SK-N-SH treated with all-trans-retinoic acid at 6 μM for 48 hours (cell line): ENCODE results near the gene PEX16.
A peak's percentile ranks its signal among the peaks of the same experiment; 100 is the strongest.

ENCODE experiments used
- ATAC-seq: fragments of 200-7000 bp; cut with Tn5 transposase; 3 replicates; pipeline ENCODE4 v1.9.1; 2020; ENCODE audit warnings: mild to moderate bottlenecking, moderate library complexity
- ARNTL ChIP-seq: fragments of 450-650 bp; formaldehyde crosslinking; IDR thresholded peaks from 2 replicates; pipeline ENCODE4 v1.5.0; 2020; ENCODE audit warnings: low read depth, mild to moderate bottlenecking, moderate library complexity, borderline replicate concordance
- BACH2 ChIP-seq: fragments of 250-450 bp; sonication (Bioruptor Pico); IDR thresholded peaks from 2 replicates; pipeline ENCODE4 v1.9.0; 2021; ENCODE audit warnings: mild to moderate bottlenecking, borderline replicate concordance
- CREB5 ChIP-seq: fragments of 250-450 bp; sonication (Bioruptor Pico); IDR thresholded peaks from 2 replicates; pipeline ENCODE4 v1.5.1; 2020; ENCODE audit warnings: low read depth, mild to moderate bottlenecking, moderate library complexity
- CSDC2 ChIP-seq: fragments of 250-450 bp; sonication (Bioruptor Pico); IDR thresholded peaks from 2 replicates; pipeline ENCODE4 v1.5.0; 2020; ENCODE audit warnings: mild to moderate bottlenecking, moderate library complexity
- CSRNP3 ChIP-seq: fragments of 250-450 bp; sonication (Bioruptor Pico); IDR thresholded peaks from 2 replicates; pipeline ENCODE4 v1.5.1; 2021; ENCODE audit warnings: mild to moderate bottlenecking, moderate library complexity
- ESRRG ChIP-seq: fragments of 250-450 bp; sonication (Bioruptor Pico); IDR thresholded peaks from 2 replicates; pipeline ENCODE4 v1.6.1; 2021; ENCODE audit warnings: mild to moderate bottlenecking
- GLIS3 ChIP-seq: fragments of 250-450 bp; sonication (Bioruptor Pico); IDR thresholded peaks from 2 replicates; pipeline ENCODE4 v1.5.0; 2020; ENCODE audit warnings: mild to moderate bottlenecking, moderate library complexity
- ISL1 ChIP-seq: fragments of 250-450 bp; sonication (Bioruptor Pico); IDR thresholded peaks from 2 replicates; pipeline ENCODE4 v2.1.2; 2022; ENCODE audit warnings: mild to moderate bottlenecking, moderate library complexity
- PATZ1 ChIP-seq: fragments of 250-450 bp; sonication (Bioruptor Pico); IDR thresholded peaks from 2 replicates; pipeline ENCODE4 v1.8.0; 2020; ENCODE audit warnings: mild to moderate bottlenecking, moderate library complexity, borderline replicate concordance
- POU6F1 ChIP-seq: fragments of 250-450 bp; sonication (Bioruptor Pico); IDR thresholded peaks from 2 replicates; pipeline ENCODE4 v1.8.0; 2021; ENCODE audit warnings: low read depth, mild to moderate bottlenecking, moderate library complexity, borderline replicate concordance
- PPARA ChIP-seq: fragments of 250-450 bp; sonication (Bioruptor Pico); IDR thresholded peaks from 2 replicates; pipeline ENCODE4 v1.5.0; 2020; ENCODE audit warnings: mild to moderate bottlenecking, borderline replicate concordance
- RARB ChIP-seq: fragments of 250-450 bp; sonication (Bioruptor Pico); IDR thresholded peaks from 2 replicates; pipeline ENCODE4 v1.8.0; 2021; ENCODE audit warnings: mild to moderate bottlenecking, moderate library complexity
- SNAI2 ChIP-seq: fragments of 250-450 bp; sonication (Bioruptor Pico); IDR thresholded peaks from 2 replicates; pipeline ENCODE4 v1.5.0; 2020; ENCODE audit warnings: mild to moderate bottlenecking, moderate library complexity
- TOX ChIP-seq: fragments of 250-450 bp; sonication (Bioruptor Pico); IDR thresholded peaks from 2 replicates; pipeline ENCODE4 v1.8.0; 2021; ENCODE audit warnings: mild to moderate bottlenecking, moderate library complexity, borderline replicate concordance
- TSHZ2 ChIP-seq: fragments of 250-450 bp; sonication (Bioruptor Pico); IDR thresholded peaks from 2 replicates; pipeline ENCODE4 v1.5.0; 2020; ENCODE audit warnings: mild to moderate bottlenecking, moderate library complexity
- ZC3H10 ChIP-seq: fragments of 250-450 bp; sonication (Bioruptor Pico); IDR thresholded peaks from 2 replicates; pipeline ENCODE4 v1.5.1; 2021; ENCODE audit warnings: mild to moderate bottlenecking, moderate library complexity
- ZFP3 ChIP-seq: fragments of 250-450 bp; sonication (Bioruptor Pico); IDR thresholded peaks from 2 replicates; pipeline ENCODE4 v1.5.0; 2020; ENCODE audit warnings: mild to moderate bottlenecking, moderate library complexity
- ZNF70 ChIP-seq: fragments of 450-650 bp; formaldehyde crosslinking; IDR thresholded peaks from 2 replicates; pipeline ENCODE4 v1.5.0; 2020; ENCODE audit warnings: mild to moderate bottlenecking, moderate library complexity
- ZNF8 ChIP-seq: fragments of 450-650 bp; formaldehyde crosslinking; IDR thresholded peaks from 2 replicates; pipeline ENCODE4 v1.5.0; 2020; ENCODE audit warnings: mild to moderate bottlenecking, moderate library complexity

PEX16 gene

GRCh38 chr11:45919806-45920530, 2.3 kb upstream of the PEX16 start:
- ATAC-seq = no peak

GRCh38 chr11:45918962-45919675, 1.4 kb upstream of the PEX16 start:
- ATAC-seq = no peak
- no peak for TF ChIP-seq GLIS3
- TF ChIP-seq PATZ1 = no peak
- no peak for TF ChIP-seq RARB (CRISPR knock-in tag)
- TF ChIP-seq ZFP3 (CRISPR knock-in tag) = no peak
- no peak for TF ChIP-seq BACH2
- no peak for TF ChIP-seq PPARA (CRISPR knock-in tag)
- TF ChIP-seq ZNF70 (CRISPR knock-in tag) = no peak

More at GRCh38 chr11:45919806-45920530, 2.3 kb upstream of the PEX16 start:
- no peak for TF ChIP-seq CSRNP3 (CRISPR knock-in tag)
- TF ChIP-seq ZNF8 (CRISPR knock-in tag) = no peak
- TF ChIP-seq POU6F1 = no peak
- TF ChIP-seq CREB5 (CRISPR knock-in tag) = no peak
- no peak for TF ChIP-seq ISL1 (CRISPR knock-in tag)
- no peak for TF ChIP-seq ZC3H10
- TF ChIP-seq ZFP3 (CRISPR knock-in tag) = no peak
- no peak for TF ChIP-seq PATZ1
- no peak for TF ChIP-seq TOX
- TF ChIP-seq ESRRG = no peak
- TF ChIP-seq, all 23 proteins: peak for 0

GRCh38 chr11:45918331-45918941, 759 bp upstream of the PEX16 start:
- ATAC-seq = peak; percentile 91
- no peak for TF ChIP-seq SNAI2 (CRISPR knock-in tag)
- TF ChIP-seq ARNTL (CRISPR knock-in tag) = no peak
- TF ChIP-seq ZNF8 (CRISPR knock-in tag) = no peak; the same call in 1 of the 2 replicates
- no peak for TF ChIP-seq PATZ1
- no peak for TF ChIP-seq POU6F1
- TF ChIP-seq CSDC2 = no peak
- TF ChIP-seq BACH2 = no peak
- no peak for TF ChIP-seq TSHZ2
- TF ChIP-seq TOX = no peak
- no peak for TF ChIP-seq CSRNP3 (CRISPR knock-in tag)
